Astrocyte (in vitro differentiated cells and primary cell): ENCODE measurements around the gene DYNLT2. TPM values are rescaled to one million over a fixed set of nuclear protein-coding genes. Genes with fewer than 3 reads are reported as not detected.

ENCODE experiments used
- DNase-seq: peaks from one replicate; pipeline ENCODE4 v3.0.0-alpha.2; 2010; ENCODE audit warnings: low read depth
- FAIRE-seq: peaks from 2 replicates; lab custom pipeline; 2011; peaks lifted over from hg19 to GRCh38; lab: Jason Lieb, UNC
- H2AFZ ChIP-seq: 2 replicates; pipeline ENCODE4 v1.6.0; 2012; ENCODE audit warnings: low read depth, low read length, inconsistent platforms
- H3K27ac ChIP-seq: 2 replicates; pipeline ENCODE4 v1.5.1; 2011; ENCODE audit warnings: low read depth, low read length, inconsistent platforms
- H3K27me3 ChIP-seq: 2 replicates; pipeline ENCODE4 v1.6.0; 2011; ENCODE audit warnings: low read length, inconsistent platforms; ENCODE audit not compliant: insufficient read depth
- H3K36me3 ChIP-seq: 2 replicates; pipeline ENCODE4 v1.5.1; 2011; ENCODE audit warnings: low read length, inconsistent platforms; ENCODE audit not compliant: insufficient read depth
- H3K4me1 ChIP-seq: 2 replicates; pipeline ENCODE4 v1.5.1; 2011; ENCODE audit warnings: low read length, inconsistent platforms; ENCODE audit not compliant: insufficient read depth
- H3K4me2 ChIP-seq: 2 replicates; pipeline ENCODE4 v1.6.0; 2012; ENCODE audit warnings: low read length, inconsistent platforms
- H3K4me3 ChIP-seq: 2 replicates; pipeline ENCODE4 v1.5.1; 2011; ENCODE audit warnings: low read depth, mild to moderate bottlenecking, low read length, inconsistent platforms; ENCODE audit not compliant: insufficient read depth
- H3K79me2 ChIP-seq: 2 replicates; pipeline ENCODE4 v1.6.0; 2012; ENCODE audit warnings: mild to moderate bottlenecking, low read length, inconsistent platforms; ENCODE audit not compliant: insufficient read depth
- H3K9ac ChIP-seq: 2 replicates; pipeline ENCODE4 v1.6.0; 2012; ENCODE audit warnings: mild to moderate bottlenecking, low read length, inconsistent platforms
- H3K9me3 ChIP-seq: 2 replicates; pipeline ENCODE4 v1.5.1; 2012; ENCODE audit warnings: low read depth, mild to moderate bottlenecking, low read length, inconsistent platforms; ENCODE audit not compliant: insufficient read depth
- H4K20me1 ChIP-seq: 2 replicates; pipeline ENCODE4 v1.6.0; 2012; ENCODE audit warnings: low read length, inconsistent platforms; ENCODE audit not compliant: insufficient read depth
- H3K27ac Mint-ChIP-seq: one replicate; pipeline ENCODE4 v1.8.0; 2021; ENCODE audit warnings: mild to moderate bottlenecking, mixed read lengths; ENCODE audit not compliant: unreplicated experiment
- H3K27me3 Mint-ChIP-seq: one replicate; pipeline ENCODE4 v1.8.0; 2021; ENCODE audit warnings: low read depth, mixed read lengths; ENCODE audit not compliant: unreplicated experiment
- H3K36me3 Mint-ChIP-seq: one replicate; pipeline ENCODE4 v1.8.0; 2021; ENCODE audit warnings: low read depth, mixed read lengths; ENCODE audit not compliant: unreplicated experiment
- H3K4me1 Mint-ChIP-seq: one replicate; pipeline ENCODE4 v1.8.0; 2021; ENCODE audit warnings: low read depth, mixed read lengths; ENCODE audit not compliant: unreplicated experiment
- H3K4me3 Mint-ChIP-seq: one replicate; pipeline ENCODE4 v1.8.0; 2021; ENCODE audit warnings: mild to moderate bottlenecking, moderate library complexity, mixed read lengths; ENCODE audit not compliant: unreplicated experiment
- H3K9me3 Mint-ChIP-seq: one replicate; pipeline ENCODE4 v1.8.0; 2021; ENCODE audit warnings: mild to moderate bottlenecking, mixed read lengths; ENCODE audit not compliant: unreplicated experiment
- EZH2 ChIP-seq: IDR thresholded peaks from 2 replicates; pipeline ENCODE4 v1.6.1; 2012; ENCODE audit warnings: mild to moderate bottlenecking, low read length, inconsistent platforms; ENCODE audit not compliant: insufficient read depth
- total RNA-seq: library from RNA; stranded (reverse); gene quantifications from 2 replicates; pipeline ENCODE4 v1.2.1, GENCODE V29; 2021
- TF ChIP-seq, protein P1 (sequence below): IDR thresholded peaks from 2 replicates; pipeline ENCODE4 v1.5.1; 2011; ENCODE audit warnings: low read depth, mild to moderate bottlenecking, inconsistent platforms, low read length, moderate library complexity; ENCODE audit not compliant: insufficient read depth

Gene DYNLT2
- total RNA-seq, 1 donor from 2014 or later: 1.0 TPM

DNA sequence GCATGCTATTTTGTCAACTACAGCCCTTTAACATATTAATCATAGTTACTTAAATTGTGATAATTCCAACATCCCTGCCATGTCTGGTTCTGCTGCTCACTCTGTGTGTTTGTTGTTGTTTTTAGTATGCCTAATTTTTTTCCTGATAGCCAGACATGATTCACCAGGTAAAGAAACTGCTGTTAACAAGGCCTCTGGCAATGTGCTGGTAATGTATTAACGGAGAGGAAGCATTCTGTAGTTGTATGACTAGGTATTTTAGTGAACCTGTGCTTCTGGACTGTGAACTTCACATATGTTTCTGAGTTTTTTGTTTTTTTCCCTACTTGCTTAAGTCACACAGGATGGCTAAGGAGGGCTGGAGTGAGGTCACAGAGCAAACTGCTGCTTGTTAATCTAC is 4.8 kb downstream of the DYNLT2 start:
- Histone ChIP-seq H3K4me1 (peaks cover 6% of the 10 kb centered on the region), H3K9me3 (no peaks in the 10 kb centered on the region), H3K79me2 (peaks cover 12% of the 10 kb centered on the region), H4K20me1 (no peaks in the 10 kb centered on the region), H3K36me3 (no peaks in the 10 kb centered on the region), H3K27me3 (no peaks in the 10 kb centered on the region), H2AFZ (no peak overlapping the region), H3K27ac (no peak overlapping the region), H3K9ac (no peak overlapping the region), H3K4me2 (no peak overlapping the region), H3K4me3 (no peak overlapping the region)
- no peak for TF ChIP-seq EZH2
- TF ChIP-seq, protein P1, sequence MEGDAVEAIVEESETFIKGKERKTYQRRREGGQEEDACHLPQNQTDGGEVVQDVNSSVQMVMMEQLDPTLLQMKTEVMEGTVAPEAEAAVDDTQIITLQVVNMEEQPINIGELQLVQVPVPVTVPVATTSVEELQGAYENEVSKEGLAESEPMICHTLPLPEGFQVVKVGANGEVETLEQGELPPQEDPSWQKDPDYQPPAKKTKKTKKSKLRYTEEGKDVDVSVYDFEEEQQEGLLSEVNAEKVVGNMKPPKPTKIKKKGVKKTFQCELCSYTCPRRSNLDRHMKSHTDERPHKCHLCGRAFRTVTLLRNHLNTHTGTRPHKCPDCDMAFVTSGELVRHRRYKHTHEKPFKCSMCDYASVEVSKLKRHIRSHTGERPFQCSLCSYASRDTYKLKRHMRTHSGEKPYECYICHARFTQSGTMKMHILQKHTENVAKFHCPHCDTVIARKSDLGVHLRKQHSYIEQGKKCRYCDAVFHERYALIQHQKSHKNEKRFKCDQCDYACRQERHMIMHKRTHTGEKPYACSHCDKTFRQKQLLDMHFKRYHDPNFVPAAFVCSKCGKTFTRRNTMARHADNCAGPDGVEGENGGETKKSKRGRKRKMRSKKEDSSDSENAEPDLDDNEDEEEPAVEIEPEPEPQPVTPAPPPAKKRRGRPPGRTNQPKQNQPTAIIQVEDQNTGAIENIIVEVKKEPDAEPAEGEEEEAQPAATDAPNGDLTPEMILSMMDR: no peak
- no peaks in the 10 kb centered on the region for H3K36me3 Mint-ChIP-seq
- no peak overlapping the region for H3K27ac Mint-ChIP-seq
- H3K27me3 Mint-ChIP-seq: no peaks in the 10 kb centered on the region
- H3K4me3 Mint-ChIP-seq: no peak overlapping the region
- FAIRE-seq (no peak), DNase-seq (no peak)
- H3K4me1 Mint-ChIP-seq: peaks cover 3% of the 10 kb centered on the region
- H3K9me3 Mint-ChIP-seq: peaks cover 9% of the 10 kb centered on the region

DNA sequence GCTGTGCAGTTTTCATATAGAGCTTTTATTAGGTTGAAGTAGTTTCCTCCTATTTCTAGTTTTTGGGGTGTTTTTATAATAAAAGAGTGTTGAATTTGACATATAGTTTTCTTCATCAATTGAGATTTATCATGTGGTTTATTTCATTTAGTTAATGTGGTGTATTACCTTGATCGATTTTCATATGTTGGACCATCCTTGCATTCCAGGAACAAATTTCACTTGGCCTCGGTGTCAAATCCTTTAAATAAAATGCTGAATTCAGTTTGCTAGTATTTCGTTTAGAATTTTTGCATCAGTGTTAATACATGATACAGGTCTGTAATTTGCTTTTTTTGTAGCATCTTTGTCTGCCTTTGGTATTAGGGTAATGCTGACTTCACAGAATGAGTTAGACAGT is 6.0 kb downstream of the DYNLT2 start:
- no peaks in the 10 kb centered on the region for H3K27me3 Mint-ChIP-seq
- H3K4me2 ChIP-seq: no peak overlapping the region
- peaks cover 3% of the 10 kb centered on the region for H3K79me2 ChIP-seq
- H3K4me3 ChIP-seq: no peak overlapping the region
- H3K9me3 Mint-ChIP-seq: peaks cover 9% of the 10 kb centered on the region
- no peaks in the 10 kb centered on the region for H4K20me1 ChIP-seq
- H3K4me1 Mint-ChIP-seq: peaks cover 2% of the 10 kb centered on the region
- no peaks in the 10 kb centered on the region for H3K9me3 ChIP-seq
- no peaks in the 10 kb centered on the region for H3K36me3 Mint-ChIP-seq
- no peaks in the 10 kb centered on the region for H3K36me3 ChIP-seq
- H3K27ac Mint-ChIP-seq: no peak overlapping the region
- no peak for DNase-seq
- H2AFZ ChIP-seq: no peak overlapping the region
- no peak overlapping the region for H3K27ac ChIP-seq
- no peaks in the 10 kb centered on the region for H3K27me3 ChIP-seq
- no peak overlapping the region for H3K9ac ChIP-seq
- FAIRE-seq: no peak
- no peak for TF ChIP-seq EZH2
- TF ChIP-seq, protein P1: no peak
- H3K4me1 ChIP-seq: peaks cover under 1% of the 10 kb centered on the region
- no peak overlapping the region for H3K4me3 Mint-ChIP-seq

DNA sequence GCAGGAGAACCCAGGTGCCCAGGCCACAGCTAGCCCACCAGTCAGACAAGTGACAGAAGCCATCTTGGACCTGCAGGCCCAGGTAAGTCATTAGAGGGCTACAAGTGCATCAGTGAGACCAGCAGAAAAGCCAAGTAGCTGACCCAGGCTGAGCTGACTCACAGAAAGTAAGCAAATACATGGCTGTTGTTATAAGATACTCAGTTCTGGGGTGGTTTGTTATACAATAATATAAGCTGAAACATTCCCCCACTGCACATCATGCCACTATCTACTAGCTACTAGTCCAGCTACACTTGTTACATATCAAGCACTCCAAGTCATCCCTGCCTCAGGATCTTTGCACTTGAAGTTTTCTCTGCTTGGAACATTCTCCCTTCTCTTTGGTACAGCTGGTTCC is 10.0 kb downstream of the DYNLT2 start:
- no peaks in the 10 kb centered on the region for H3K79me2 ChIP-seq
- H3K4me1 Mint-ChIP-seq: no peaks in the 10 kb centered on the region
- no peaks in the 10 kb centered on the region for H3K36me3 ChIP-seq
- no peaks in the 10 kb centered on the region for H3K4me1 ChIP-seq
- TF ChIP-seq EZH2: no peak
- TF ChIP-seq, protein P1: no peak
- no peak overlapping the region for H3K9ac ChIP-seq
- H3K4me3 ChIP-seq: no peak overlapping the region
- no peaks in the 10 kb centered on the region for H3K36me3 Mint-ChIP-seq
- H3K27ac ChIP-seq: no peak overlapping the region
- no peaks in the 10 kb centered on the region for H3K9me3 ChIP-seq
- FAIRE-seq (no peak), DNase-seq (no peak)
- no peaks in the 10 kb centered on the region for H4K20me1 ChIP-seq
- H2AFZ ChIP-seq: no peak overlapping the region
- no peaks in the 10 kb centered on the region for H3K27me3 Mint-ChIP-seq
- no peak overlapping the region for H3K4me2 ChIP-seq
- H3K4me3 Mint-ChIP-seq: no peak overlapping the region
- no peaks in the 10 kb centered on the region for H3K27me3 ChIP-seq
- peaks cover 7% of the 10 kb centered on the region for H3K9me3 Mint-ChIP-seq
- H3K27ac Mint-ChIP-seq: no peak overlapping the region
